ENCODE data around the gene KRT82.
"Not testable (repeated sequence)": the region's sequence is repeated elsewhere in the genome, so short reads cannot be mapped to it uniquely, and the experiment has no call there.

GRCh38 chr12:52410589-52411248 lies 4.6 kb upstream of the KRT82 start:
- TF ChIP-seq EZH2phosphoT487, CTCF (IDR thresholded peaks at IDR 0.05; ENCODE audit: low read length): not testable (repeated sequence)
